K562 (cell line): ENCODE results near the gene ST6GALNAC6. TPM values are rescaled to one million over a fixed set of nuclear protein-coding genes. Genes with fewer than 3 reads are reported as not detected.

Source experiments
- ATAC-seq: fragments of 200-7000 bp; cut with Tn5 transposase; 3 replicates; pipeline ENCODE4 v1.9.1; 2020; ENCODE audit warnings: moderate library complexity
- BruUV-seq: library from RNA; stranded (reverse); fragments of 400-500 nt; replicated peaks from 2 replicates; lab custom pipeline; 2021; lab: Mats Ljungman, UMichigan
- CTCF ChIA-PET: fragments of 300-600 bp; formaldehyde crosslinking; extraction: SDS; loops from one replicate; lab custom pipeline; 2021; ENCODE audit warnings: low intra/inter-chr PET ratio; lab: Yijun Ruan, JAX
- POLR2A ChIA-PET: fragments of 300-600, 350-650 bp; sonication (Branson Sonifier 250); formaldehyde crosslinking; extraction: SDS; loops from one replicate; lab custom pipeline; 2021; ENCODE audit warnings: antibody characterized with exemption, inconsistent platforms; lab: Yijun Ruan, JAX
- DNase-seq, 4 experiments: peaks; one replicate each; pipeline versions ENCODE4 v3.0.0 to v3.0.0-alpha.2; 2011 to 2018; ENCODE audit warnings: low spot score in 3 of 4, mixed read lengths in 3 of 4; ENCODE audit errors: extremely low read depth in 1 of 4
- FAIRE-seq: peaks from 2 replicates; lab custom pipeline; 2011; peaks lifted over from hg19 to GRCh38; lab: Jason Lieb, UNC
- H2AFZ ChIP-seq: 2 replicates; pipeline ENCODE4 v1.6.0; 2011; ENCODE audit warnings: low read depth, low read length, control low read depth, inconsistent platforms
- H3K27ac ChIP-seq: fragments of 200-600 bp; 3 replicates; pipeline ENCODE4 v1.8.0; 2011; ENCODE audit warnings: low read depth, mild to moderate bottlenecking, control low read depth, inconsistent platforms, low read length, moderate library complexity, mixed read lengths; ENCODE audit errors: extremely low read depth
- H3K27me3 ChIP-seq, 2 experiments: fragments of 300-600 bp in 1 of 2; 2 replicates in 1 of 2; 3 replicates in 1 of 2; pipeline versions ENCODE4 v1.6.0 to v1.8.0; 2011; ENCODE audit warnings: inconsistent platforms in 2 of 2, low read length in 2 of 2, mild to moderate bottlenecking in 1 of 2, mixed read lengths in 1 of 2, moderate library complexity in 1 of 2; ENCODE audit not compliant: control insufficient read depth in 2 of 2, insufficient read depth in 2 of 2
- H3K36me3 ChIP-seq: fragments of 300-600 bp; 3 replicates; pipeline ENCODE4 v1.8.0; 2011; ENCODE audit warnings: mild to moderate bottlenecking, low read length, inconsistent platforms; ENCODE audit not compliant: control insufficient read depth, insufficient read depth
- H3K4me1 ChIP-seq, 2 experiments: fragments of 200-600 bp in 1 of 2; replicated peaks in 1 of 2; 2 replicates in 1 of 2; 3 replicates in 1 of 2; pipeline versions ENCODE4 v1.5.1 to v1.8.0; 2011; ENCODE audit warnings: inconsistent platforms in 2 of 2, low read length in 2 of 2, mild to moderate bottlenecking in 1 of 2, mixed read lengths in 1 of 2, moderate library complexity in 1 of 2; ENCODE audit not compliant: control insufficient read depth in 2 of 2, insufficient read depth in 2 of 2
- H3K4me2 ChIP-seq: 2 replicates; pipeline ENCODE4 v1.6.1; 2011; ENCODE audit warnings: low read length, control low read depth, inconsistent platforms, mixed read lengths; ENCODE audit not compliant: insufficient read depth
- H3K4me3 ChIP-seq: fragments of 200-600 bp; sonication (generic), shearing (Covaris generic); 2 replicates; pipeline ENCODE4 v1.5.1; 2016; ENCODE audit warnings: control low read depth, inconsistent platforms
- H3K79me2 ChIP-seq: fragments of 200-600 bp; 3 replicates; pipeline ENCODE4 v1.8.0; 2011; ENCODE audit warnings: low read length, inconsistent platforms; ENCODE audit not compliant: control insufficient read depth, insufficient read depth
- H3K9ac ChIP-seq, 2 experiments: 2 replicates each; pipeline versions ENCODE4 v1.6.0 to v1.6.1; 2011; ENCODE audit warnings: low read depth in 2 of 2, low read length in 2 of 2, control low read depth in 1 of 2, inconsistent platforms in 1 of 2, mild to moderate bottlenecking in 1 of 2, mixed read lengths in 1 of 2; ENCODE audit not compliant: insufficient read depth in 1 of 2
- H3K9me1 ChIP-seq: one replicate; pipeline ENCODE4 v1.6.0; 2011; ENCODE audit warnings: inconsistent platforms, mild to moderate bottlenecking, low read length, moderate library complexity; ENCODE audit not compliant: control insufficient read depth, insufficient read depth
- H3K9me3 ChIP-seq: replicated peaks from 2 replicates; pipeline ENCODE4 v1.5.1; 2011; ENCODE audit warnings: low read depth, low read length, inconsistent platforms; ENCODE audit not compliant: control insufficient read depth, insufficient read depth
- H4K20me1 ChIP-seq: replicated peaks from 2 replicates; pipeline ENCODE4 v1.6.1; 2011; ENCODE audit warnings: low read length, inconsistent platforms, mixed read lengths; ENCODE audit not compliant: control insufficient read depth, insufficient read depth
- ARNT ChIP-seq, 2 experiments: fragments of 450-650 bp; IDR thresholded peaks; 2 replicates each; pipeline ENCODE4 v1.6.1; 2016; ENCODE audit warnings: mild to moderate bottlenecking in 1 of 2
- CBFA2T3 ChIP-seq: fragments of 450-650 bp; IDR thresholded peaks from 2 replicates; pipeline ENCODE4 v1.6.1; 2017
- CEBPB ChIP-seq: fragments of 450-650 bp; IDR thresholded peaks from 2 replicates; pipeline ENCODE4 v1.6.1; 2016; ENCODE audit warnings: missing genetic modification characterization, missing compliant biosample characterization
- MBD1 ChIP-seq: fragments of 250-450 bp; sonication (Bioruptor Pico); IDR thresholded peaks from 2 replicates; pipeline ENCODE4 v1.8.0; 2022; ENCODE audit warnings: inconsistent platforms
- RBM14 ChIP-seq: fragments of 200-400 bp; formaldehyde crosslinking; IDR thresholded peaks from 2 replicates; pipeline ENCODE4 v1.6.1; 2018; ENCODE audit warnings: low read depth, mild to moderate bottlenecking, low read length, moderate library complexity, borderline replicate concordance; ENCODE audit not compliant: insufficient read depth
- SMARCA5 ChIP-seq: fragments of 450-650 bp; IDR thresholded peaks from 2 replicates; pipeline ENCODE4 v1.6.1; 2016
- WGBS: fragments of 100-300 bp; shearing (Covaris generic); methylation state at CpG from one replicate; pipeline ENCODE4 v1.1.6; 2016; ENCODE audit warnings: low coverage, mixed read lengths; ENCODE audit not compliant: insufficient coverage; ENCODE audit errors: missing lambda C conversion rate; 5-methylcytosine and 5-hydroxymethylcytosine counted together
- in situ Hi-C: fragments of 300-500 bp; cut with MboI; formaldehyde crosslinking; loops from 4 replicates; pipeline ENCODE4 v1.15.0; 2018; ENCODE audit warnings: inconsistent platforms, mixed read lengths
- intact Hi-C: fragments of 100-400 bp; cut with micrococcal nuclease; formaldehyde crosslinking; loops from 2 replicates; pipeline ENCODE4 v1.14.2; 2022
- polyA plus RNA-seq, 8 experiments: library from polyadenylated mRNA; depleted of rRNA in 4 of 8; stranded (reverse) in 5 of 8; unstranded in 3 of 8; fragments of >200 nt; fragmentation: Nextera tagmentation in 2 of 8; fragmentation: Illumina TruSeq in 1 of 8; extraction: Ambion mirVana in 2 of 8; extraction: Trizol in 1 of 8; gene quantifications; 2 replicates each; pipeline versions ENCODE4 v1.2.1 to v1.2.3, GENCODE V29; 2011 to 2014; ENCODE audit warnings: inconsistent platforms in 1 of 8, missing spikeins in 1 of 8
- total RNA-seq, 7 experiments: library from RNA; depleted of rRNA in 6 of 7; stranded (reverse); fragments of >200 nt in 6 of 7; fragmentation: Illumina TruSeq in 2 of 7; extraction: Trizol in 2 of 7; gene quantifications; 2 replicates each; pipeline versions ENCODE4 v1.2.1 to v1.2.3, GENCODE V29; 2011 to 2021; ENCODE audit warnings: low replicate concordance in 1 of 7

ST6GALNAC6 gene
- total and polyA plus RNA-seq, 9 of the 15 experiments (the other 6 are each of a cell fraction or from before 2014, with no cell fraction given) = 0.13 to 23.0 (median 14.5) TPM

GRCh38 chr9:127841087-127841835 is 58.1 kb downstream of the ST6GALNAC6 start:
- POLR2A ChIA-PET = interaction anchor here (0.6 to 1.3 kb wide), 4 partner anchors 11 to 215 kb away, joined by 3 to 5 read pairs (median 4); no protein-coding TSS in a partner anchor

More at GRCh38 chr9:127841087-127841835, 58.1 kb downstream of the ST6GALNAC6 start:
- ATAC-seq (no peak), FAIRE-seq (no peak), DNase-seq (no peak)
- Histone ChIP-seq H4K20me1 (no peaks in the 10 kb centered on the region), H3K36me3 (no peaks in the 10 kb centered on the region), H3K79me2 (no peaks in the 10 kb centered on the region), H3K27ac (no peak overlapping the region), H2AFZ (peak overlapping the region; percentile 12), H3K9me1 (peaks cover 3% of the 10 kb centered on the region), H3K4me3 (no peak overlapping the region), H3K9ac (peak overlapping the region in 1 of 2 experiments; percentile 23; a peak in 1 of 4 replicates), H3K27me3 (no peaks in the 10 kb centered on the region), H3K9me3 (no peaks in the 10 kb centered on the region), H3K4me1 (peaks cover 13 to 27% of the 10 kb centered on the region in 2 experiments), H3K4me2 (no peak overlapping the region)
- TF ChIP-seq CEBPB (0 out of 2 replicates have a peak, but pooled peaks have one; percentile 8), RBM14 (no peak), SMARCA5 (no peak), CBFA2T3 (0 out of 2 replicates have a peak, but pooled peaks have one; percentile 8), MBD1 (CRISPR knock-in tag) (no peak), ARNT (IDR thresholded peaks at IDR 0.05) (no peak)
- in situ Hi-C loops (no loop called here), intact Hi-C loops (no loop called here)
- BruUV-seq = no TSS peak
- WGBS = 43% methylated on average over 15 of the region's 15 CpGs
- CTCF ChIA-PET = no interaction called here
